ENCODE measurements around the gene SEMA3C. TPM values are rescaled to one million over a fixed set of nuclear protein-coding genes. Genes with fewer than 3 reads are reported as not detected.

SEMA3C gene
- polyA plus RNA-seq, 3 donors: 1.3 to 18.0 (median 16.5) TPM

DNA sequence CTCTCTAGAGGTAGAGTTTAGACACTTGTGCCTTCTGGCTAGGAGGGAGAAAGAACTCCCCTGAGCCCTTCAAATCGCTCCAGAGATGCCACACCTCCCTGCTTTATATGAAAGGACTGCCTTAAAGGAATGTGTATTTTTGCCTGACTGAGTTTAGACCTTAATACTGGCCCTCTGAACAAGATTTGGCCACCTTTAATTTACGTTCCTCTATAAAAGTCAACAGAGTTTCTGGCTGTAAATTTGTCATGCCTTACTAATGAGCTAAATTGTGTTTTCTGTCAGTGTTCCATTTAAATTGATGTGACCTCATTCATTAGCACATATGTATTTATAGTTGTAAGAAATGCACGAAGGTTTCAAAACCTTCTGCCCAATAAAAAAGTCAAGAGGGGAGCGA, 48.0 kb downstream of the SEMA3C start:
- H3K27ac ChIP-seq (ENCODE audit: low read depth, low read length): no peak overlapping the region
- WGBS, 3 donors: 58 to 65% (median 62%) methylated on average over 4 of the region's 4 CpGs

DNA sequence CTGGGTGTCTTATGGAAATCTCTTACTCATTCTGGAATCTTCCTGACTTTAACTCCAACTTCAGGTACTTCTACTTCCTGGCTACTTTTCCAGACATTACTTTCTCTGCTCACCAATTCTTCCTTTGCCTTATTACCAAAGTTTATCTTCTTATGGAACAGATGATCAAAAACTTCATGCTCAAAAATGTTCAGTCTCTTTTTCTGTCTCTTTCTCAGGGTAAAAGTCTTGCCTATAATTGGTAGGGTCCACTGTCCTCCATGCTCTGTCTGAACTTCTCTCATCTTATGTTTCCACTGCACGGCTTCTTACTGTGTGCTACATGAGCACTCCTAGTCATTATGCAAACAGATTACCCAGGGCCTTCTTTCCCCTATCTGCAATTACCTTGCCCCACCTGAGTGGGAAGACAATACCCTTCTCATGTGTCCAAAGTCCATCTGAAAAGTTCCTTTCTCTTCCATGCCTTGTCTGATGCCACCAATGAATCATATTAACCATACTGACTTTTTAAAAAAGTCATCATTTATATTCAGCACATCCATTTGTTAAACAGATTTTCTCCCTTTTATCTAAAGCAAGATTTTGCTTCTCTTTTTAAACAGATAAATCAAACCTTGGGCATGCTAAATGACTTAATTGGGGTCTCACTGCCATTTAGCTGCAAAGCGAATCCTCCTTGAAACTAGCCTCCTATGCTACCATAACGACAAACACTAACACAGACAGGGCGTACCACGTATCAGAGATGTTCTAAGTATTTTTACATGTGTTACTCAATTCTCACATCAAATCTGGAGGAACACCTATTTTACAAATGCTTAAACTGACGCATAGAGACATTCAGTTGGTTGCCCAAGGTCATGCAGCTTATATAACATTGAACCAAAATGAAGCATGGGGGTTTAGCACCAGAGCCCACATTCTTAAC, 48.8 kb downstream of the SEMA3C start:
- WGBS, 3 donors: 90 to 92% (median 90%) methylated on average over 6 of the region's 6 CpGs
- no peak overlapping the region for H3K27ac ChIP-seq (ENCODE audit: low read depth, low read length)

DNA sequence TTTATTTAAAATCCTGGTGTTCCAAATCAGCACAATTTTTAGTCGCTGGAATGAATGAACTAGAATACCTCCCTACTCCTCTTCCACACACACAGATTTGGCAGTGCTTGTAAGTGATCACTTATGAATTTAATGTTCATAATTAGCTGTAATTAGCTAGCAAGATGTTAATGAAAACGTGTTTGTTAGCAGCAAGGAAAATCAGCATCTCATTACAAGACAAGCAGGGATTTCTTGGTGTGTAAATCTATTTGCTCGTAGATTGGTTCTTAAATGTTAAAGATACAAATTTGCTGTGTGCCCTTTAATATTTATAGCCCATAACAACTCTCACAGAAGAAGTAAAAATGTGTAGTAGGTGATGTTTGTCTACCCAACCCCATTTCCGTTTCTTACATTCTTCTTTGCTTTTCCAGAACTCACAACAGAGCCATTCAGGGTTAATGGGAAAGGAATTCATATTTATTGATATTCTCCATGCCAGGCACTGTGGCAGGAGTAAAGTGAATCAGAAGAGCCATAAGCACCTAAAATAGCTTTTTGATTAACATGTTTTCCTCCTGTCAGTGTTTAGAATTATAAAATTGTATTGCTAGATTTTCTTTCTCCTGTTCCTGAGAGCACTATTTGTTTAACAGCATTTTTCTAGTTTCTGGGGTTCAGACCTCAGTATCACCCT, 49.6 kb downstream of the SEMA3C start:
- whole genome bisulfite sequencing, 3 donors: 62 to 75% (median 72%) methylated on average over 4 of the region's 4 CpGs
- H3K27ac ChIP-seq (ENCODE audit: low read depth, low read length): no peak overlapping the region

DNA sequence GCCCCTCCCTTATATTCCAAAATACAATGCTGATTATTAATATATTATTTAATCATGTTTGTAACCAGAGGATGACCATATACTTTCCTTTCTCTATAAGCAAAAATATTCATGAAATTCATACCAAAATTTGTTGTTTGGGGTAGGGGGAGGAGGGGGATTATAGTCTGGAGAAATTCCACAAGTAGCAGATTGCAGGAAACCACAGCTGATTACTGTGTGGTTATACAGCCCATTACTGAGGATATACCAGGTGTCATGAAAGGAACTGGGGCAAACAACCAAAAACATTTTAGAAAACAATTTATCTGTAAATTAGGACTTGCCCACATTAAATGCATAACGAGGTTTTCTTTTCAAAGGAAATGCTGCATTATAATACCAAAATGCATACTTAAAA, 50.3 kb downstream of the SEMA3C start:
- H3K27ac ChIP-seq (ENCODE audit: low read depth, low read length): no peak overlapping the region
- WGBS, 3 donors: 57 to 82% (median 70%) methylated on average over 1 of the region's 1 CpG

DNA sequence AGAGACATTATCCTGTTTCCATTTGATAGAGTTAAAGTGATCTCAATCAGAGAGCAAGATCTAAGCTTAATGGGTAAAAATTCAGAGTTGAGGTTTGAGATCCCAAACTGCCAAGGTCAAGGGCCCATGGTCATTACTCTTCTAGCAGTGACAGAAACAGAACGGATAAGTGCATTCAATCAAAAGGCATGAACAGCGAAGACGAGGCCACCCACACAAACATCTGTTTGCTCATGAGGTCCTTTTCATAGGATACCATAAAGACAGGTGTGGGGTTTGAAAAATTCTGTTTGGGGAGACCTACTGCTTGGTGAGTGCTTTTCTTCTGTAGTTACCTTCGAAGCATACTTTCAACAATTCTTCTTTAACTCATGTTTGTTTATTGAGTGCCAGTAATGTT, 58.3 kb downstream of the SEMA3C start:
- 61 to 71% (median 63%) methylated on average over 4 of the region's 4 CpGs for WGBS, 3 donors
- H3K27ac ChIP-seq (ENCODE audit: low read depth, low read length): no peak overlapping the region

DNA sequence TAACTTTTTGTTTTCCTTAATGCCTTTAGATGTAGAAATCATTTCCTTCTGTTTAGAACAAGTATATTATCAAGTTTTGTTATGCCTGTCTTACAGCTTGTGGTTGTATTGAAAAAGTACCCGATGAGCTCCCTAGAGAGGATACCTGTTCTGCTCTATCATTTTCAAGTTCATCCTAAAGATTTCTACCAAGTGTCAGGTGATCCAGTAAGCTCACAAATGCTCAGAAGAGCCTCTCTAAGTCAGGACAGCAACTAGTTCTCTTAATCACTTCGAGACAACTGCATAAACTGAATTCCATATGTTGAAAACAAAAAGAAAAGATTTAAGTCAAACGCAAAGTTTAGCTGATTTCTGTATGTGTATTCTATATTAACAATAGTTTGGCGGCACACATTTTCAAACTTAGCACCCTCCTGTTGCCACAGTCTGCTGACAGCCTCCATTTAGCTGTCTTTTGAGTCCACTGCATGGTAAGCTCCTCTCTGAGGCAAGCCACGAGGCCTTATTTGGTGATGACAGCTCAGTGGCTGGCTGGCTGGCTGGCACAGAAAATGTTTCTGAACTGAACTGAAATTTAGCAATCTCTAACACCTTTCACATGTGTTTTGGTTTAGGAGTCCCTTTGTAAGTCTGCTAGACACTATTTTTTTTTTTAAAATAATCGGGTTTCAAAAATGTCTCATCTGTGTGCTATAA, 59.4 kb downstream of the SEMA3C start:
- H3K27ac ChIP-seq (ENCODE audit: low read depth, low read length): no peak overlapping the region
- WGBS, 3 donors: 82 to 93% (median 82%) methylated on average over 6 of the region's 6 CpGs

DNA sequence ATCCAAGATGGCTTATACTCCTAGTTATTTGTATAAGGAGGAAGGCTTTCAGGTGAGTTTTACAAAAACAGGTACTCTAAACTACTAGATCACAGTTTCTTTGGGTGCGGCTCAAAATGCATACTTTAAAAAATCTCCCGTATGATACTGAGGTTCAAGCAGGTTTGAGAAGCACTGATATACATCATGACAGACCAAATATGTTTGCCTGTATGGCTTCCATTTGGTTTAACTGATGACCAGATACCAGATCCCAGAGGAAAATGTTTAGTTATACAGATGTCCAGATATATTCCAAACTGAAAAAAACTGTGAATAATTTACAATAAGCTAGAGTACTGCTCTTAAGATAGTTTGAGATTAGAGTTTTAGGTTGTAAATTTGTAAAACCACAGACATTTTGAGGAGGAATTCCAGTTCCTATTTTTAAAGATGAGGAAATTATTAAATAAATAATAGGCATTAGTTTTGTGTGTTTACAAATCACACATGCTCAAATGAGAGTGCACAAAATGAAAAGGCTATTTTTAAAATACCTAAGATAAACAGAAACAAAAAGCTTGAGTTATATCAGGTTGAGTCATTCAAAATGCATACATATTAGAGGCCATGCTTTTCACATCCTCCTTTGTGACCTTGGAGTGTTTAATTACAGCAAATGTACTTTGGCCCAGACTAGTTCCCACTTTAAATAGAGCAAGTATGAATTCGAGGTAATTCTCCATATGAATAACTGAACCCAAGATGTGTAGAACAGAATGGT, 60.5 kb downstream of the SEMA3C start:
- H3K27ac ChIP-seq (ENCODE audit: low read depth, low read length): no peak overlapping the region
- 45 to 62% (median 57%) methylated on average over 3 of the region's 3 CpGs for WGBS, 3 donors

DNA sequence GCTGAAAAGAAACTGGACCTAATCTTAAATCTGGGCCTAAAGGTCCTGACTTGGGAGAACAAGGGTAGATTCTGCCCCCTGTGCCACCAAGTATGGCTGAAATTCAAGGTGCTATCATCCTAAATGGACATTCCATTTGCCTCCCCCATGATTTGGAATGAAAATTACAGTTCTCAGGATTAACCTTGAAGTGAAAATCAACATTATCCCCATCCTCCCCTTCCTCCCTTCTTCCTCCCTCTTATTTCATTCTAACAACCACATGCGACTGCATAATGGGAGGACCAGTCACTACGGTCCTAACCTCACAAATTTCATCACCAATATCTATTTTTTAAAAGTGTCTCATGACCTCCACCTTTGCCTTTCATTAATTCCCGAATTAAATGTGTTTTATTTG, 62.1 kb downstream of the SEMA3C start:
- H3K27ac ChIP-seq (ENCODE audit: low read depth, low read length): no peak overlapping the region
- WGBS, 3 donors: 66 to 91% (median 81%) methylated on average over 3 of the region's 3 CpGs

DNA sequence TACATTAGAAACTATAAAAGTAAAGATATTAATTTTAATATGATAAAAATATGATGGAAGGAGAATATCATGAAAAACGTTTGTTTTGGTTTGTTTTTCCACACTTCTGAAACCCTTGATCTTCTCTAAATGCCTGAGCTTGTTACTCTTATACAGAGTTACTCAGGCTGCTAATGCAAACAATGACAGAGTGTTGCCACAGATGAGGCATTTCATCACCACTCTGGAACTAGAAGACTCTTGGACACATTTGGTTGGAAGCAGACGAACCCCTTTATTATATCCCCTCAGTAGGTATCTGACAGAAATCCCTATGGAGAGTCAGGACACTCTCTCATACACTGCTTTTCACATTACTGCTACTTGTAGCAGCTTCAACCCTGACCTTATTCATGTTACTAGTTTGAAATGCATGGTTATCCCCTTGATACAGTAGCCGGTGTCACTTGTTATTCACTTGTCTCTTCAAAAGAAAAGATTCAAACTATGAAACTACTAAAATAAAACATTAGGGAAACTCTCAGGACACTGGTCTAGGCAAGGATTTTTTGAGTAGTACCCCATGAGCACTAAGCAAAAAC, 66.9 kb downstream of the SEMA3C start:
- WGBS, 3 donors: 59 to 69% (median 60%) methylated on average over 3 of the region's 3 CpGs
- no peak overlapping the region for H3K27ac ChIP-seq (ENCODE audit: low read depth, low read length)

DNA sequence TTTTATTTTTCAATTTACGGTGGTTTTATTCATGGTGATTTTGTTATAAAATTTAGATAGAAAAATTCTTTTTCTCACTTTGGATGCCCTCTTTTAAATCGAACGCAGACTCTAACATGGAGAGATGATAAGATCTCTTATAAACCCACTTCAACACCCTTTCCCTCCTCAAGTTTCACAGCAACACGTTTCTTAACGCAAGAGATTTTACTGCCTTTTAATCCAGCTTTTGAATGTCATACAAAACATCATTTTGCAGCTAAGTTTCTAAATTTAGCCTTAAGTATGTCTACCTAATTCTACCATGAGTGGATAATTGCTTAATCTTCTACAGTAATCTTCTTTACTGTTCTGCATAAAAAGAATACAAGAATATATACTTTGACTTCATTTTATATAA, 70.0 kb downstream of the SEMA3C start:
- no peak overlapping the region for H3K27ac ChIP-seq (ENCODE audit: low read depth, low read length)
- WGBS, 3 donors: 76 to 82% (median 78%) methylated on average over 5 of the region's 5 CpGs

DNA sequence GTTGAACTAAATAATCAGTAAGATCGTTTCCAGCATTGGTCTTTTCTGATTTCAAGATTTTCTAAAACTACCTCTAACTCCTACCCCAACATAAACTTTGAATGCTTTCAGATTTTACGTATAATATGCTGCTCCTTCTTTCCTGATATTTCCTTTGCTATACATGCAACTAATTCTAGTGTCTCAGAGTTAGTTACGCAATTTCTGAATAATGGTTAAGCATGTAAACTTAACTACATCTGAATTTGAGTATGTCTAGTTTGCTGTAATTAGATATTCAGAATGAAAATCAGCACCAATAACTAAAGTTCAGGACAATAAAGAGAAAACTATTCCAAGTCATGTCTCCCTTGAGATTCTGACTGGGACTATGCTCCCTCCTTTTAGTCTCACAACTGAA, 71.0 kb downstream of the SEMA3C start:
- 81 to 88% (median 82%) methylated on average over 3 of the region's 3 CpGs for WGBS, 3 donors
- no peak overlapping the region for H3K27ac ChIP-seq (ENCODE audit: low read depth, low read length)

DNA sequence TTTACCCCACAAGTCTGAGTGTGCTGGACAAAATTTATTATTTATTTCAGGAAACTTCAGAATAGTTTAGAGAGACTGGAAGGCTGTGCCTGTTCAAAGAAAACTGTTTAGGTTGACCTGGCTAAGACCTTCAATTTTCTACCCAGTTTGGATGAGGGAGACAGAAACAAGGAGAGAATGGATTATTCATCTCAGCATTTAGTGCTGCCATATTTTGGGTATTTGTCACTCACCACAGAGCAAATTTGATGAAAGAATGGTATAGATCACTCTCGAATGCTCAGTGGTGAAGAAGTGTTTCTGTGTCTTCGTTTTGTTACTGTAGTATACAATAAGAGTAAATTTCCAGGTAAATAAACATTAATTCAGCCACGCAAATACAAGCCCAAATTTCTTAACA, 71.8 kb downstream of the SEMA3C start:
- 90 to 94% (median 91%) methylated on average over 3 of the region's 3 CpGs for WGBS, 3 donors
- H3K27ac ChIP-seq (ENCODE audit: low read depth, low read length): no peak overlapping the region

DNA sequence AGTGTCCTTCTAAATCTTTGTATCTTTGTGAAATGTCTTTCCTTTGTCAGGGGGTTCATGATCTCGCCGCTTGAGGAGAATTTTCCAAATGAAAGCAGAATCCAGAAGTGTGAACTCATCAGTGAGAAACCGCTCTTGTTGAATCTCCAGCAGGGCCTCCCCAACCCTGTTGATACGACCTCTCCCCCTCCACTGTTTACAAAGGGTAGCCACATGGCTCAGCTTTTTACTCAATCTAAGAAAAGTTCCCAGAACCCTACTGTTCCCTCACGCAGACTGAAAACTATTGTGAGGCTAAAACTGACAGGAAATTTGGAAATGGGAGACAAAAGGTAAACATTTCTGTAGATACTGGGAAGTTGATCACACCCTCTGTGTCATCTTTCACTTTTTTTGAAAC, 73.9 kb downstream of the SEMA3C start:
- no peak overlapping the region for H3K27ac ChIP-seq (ENCODE audit: low read depth, low read length)
- whole genome bisulfite sequencing, 3 donors: 74 to 80% (median 78%) methylated on average over 5 of the region's 5 CpGs

DNA sequence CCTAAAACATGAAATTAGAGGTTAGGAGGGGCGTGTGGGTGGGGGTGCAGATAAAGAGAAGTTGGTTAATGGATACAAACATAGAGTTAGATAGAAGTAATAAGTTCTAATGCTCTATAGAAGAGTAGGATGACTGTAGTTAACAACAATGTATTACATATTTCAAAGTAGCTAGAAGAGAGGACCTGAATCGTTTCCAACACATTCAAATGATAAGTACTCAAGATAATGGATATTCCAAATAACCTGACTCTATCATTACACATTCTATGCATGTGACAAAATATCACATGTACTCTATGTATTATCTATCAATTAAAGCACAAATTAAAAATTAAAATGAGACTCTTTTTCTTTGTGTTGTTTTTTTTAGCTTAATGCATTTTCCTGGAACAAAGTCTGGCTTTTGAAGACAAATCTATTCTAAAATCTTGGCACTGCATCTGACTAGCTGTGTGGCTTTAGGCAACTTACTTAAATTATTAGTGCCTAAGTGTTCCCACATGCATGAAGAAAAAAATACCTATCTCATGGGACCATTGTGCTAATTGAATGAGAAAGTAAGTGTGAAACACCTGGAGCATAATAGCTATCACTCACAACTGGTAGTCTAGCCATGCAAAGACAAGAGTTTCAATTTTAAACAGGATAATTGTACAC, 75.7 kb downstream of the SEMA3C start:
- WGBS, 3 donors: 63 to 73% (median 72%) methylated on average over 2 of the region's 2 CpGs

DNA sequence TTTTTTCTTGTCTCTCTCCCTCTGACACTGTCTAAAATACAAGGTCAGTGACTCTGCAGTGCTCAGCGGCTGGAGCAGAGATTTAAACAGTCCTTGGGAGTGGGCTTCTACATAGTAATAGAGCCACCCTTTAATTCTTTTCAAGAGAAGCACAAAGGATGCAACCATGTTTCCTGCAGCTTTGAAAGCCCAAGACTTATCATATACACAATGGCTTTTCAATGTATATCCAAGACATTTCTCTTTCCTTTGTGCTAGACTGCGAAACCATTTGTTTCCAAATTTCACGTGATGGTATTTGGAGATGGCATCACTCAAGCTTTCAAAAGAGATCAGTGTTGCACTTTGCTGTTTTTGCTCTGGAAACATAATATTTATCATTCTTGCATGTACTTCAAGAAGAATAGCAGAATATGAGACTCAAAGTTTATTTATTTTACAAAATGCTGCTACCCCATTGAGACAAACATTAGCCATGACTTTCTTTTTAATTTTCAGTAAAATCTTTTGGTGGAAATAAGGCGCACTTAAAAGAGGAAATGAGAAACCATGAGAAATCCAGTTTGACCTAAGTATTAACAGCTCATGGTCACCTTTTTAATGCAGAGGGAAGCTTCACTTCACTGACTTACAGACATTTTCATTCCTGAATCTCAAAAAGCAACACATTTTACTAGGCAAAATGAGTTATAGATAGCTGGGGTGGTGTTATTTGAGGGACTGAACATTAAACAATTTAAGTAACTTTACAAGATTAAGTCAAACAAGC, 76.6 kb downstream of the SEMA3C start:
- 60 to 83% (median 68%) methylated on average over 4 of the region's 4 CpGs for WGBS, 3 donors
- H3K27ac ChIP-seq (ENCODE audit: low read depth, low read length): no peak overlapping the region

More for the DNA sequence above, 75.7 kb downstream of the SEMA3C start:
- H3K27ac ChIP-seq (ENCODE audit: low read depth, low read length): no peak overlapping the region

DNA sequence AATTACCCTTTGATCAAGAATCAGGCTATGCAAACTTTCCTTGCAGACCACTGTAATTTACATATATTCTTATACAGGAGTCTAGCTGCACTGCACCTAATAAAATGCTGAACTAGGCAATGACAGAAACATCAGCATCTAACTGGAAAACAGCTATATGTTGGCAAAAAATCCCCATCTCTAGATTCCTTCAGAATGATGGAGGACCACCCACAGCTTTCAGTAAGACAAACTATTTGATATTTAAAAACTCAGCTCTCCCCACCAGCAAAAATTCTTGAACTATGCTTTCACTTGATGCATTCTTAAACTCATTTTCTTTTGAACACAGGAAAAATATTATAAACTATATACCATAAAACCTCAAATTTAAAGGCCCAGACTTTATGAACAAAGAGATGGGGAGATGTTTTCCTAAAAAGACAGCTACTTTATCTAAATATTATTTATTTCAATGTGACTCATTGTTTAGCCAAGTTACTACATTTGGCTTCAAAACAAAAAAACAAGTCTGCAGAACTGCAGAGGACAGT, 77.4 kb downstream of the SEMA3C start:
- H3K27ac ChIP-seq (ENCODE audit: low read depth, low read length): no peak overlapping the region

DNA sequence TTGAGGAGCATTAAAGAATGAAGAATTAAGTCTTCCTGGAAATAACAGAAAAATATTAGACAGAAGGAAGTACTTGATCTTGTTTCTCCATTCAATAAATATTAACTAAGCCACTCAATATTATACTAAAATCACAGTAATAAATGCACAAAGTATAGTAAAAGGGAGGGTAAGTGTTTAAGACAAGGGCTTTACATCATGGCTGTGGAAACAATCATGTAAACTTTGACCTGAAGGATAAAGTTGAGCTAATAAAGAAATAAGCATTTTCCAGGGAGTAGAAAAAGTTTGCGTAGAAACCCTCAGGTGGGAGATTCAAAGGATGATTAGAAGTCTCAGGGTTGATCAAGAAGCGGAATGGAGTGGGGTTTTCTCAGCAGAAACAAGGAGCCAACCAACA, 78.2 kb downstream of the SEMA3C start:
- no peak overlapping the region for H3K27ac ChIP-seq (ENCODE audit: low read depth, low read length)
- WGBS, 3 donors: 91 to 95% (median 93%) methylated on average over 2 of the region's 2 CpGs

Data from adipose tissue (tissue), 3 donors.